ENCODE measurements around the gene SMIM10.
"Not testable (repeated sequence)": the region's sequence is repeated elsewhere in the genome, so short reads cannot be mapped to it uniquely, and the experiment has no call there.

Gene SMIM10

DNA sequence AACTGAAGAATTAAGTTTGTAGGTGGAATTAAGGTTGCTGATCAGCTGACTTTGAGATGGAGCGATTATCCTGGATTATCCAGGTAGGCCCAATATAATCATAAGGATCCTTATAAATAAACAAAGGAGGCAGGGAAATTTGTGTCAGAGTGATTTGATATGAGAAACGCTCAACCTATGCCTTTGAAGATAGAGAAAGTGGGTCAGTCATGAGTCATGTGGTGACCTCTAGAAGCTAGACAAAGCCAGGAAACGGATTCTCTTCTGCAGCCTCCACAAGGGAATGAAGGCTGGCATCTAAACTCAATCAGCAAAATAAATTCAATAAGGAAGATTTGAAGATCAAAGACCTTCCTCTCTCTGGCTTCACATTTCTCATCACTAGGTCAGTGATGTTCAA lies 41.5 kb upstream of the SMIM10 start:
- H3K79me2 ChIP-seq (ENCODE audit: insufficient read depth, low read length), result no peaks in the 10 kb centered on the region
- no peak overlapping the region for H3K4me2 ChIP-seq (ENCODE audit: low read depth, low read length, poor library complexity, severe bottlenecking)
- no peaks in the 10 kb centered on the region for H3K9me2 ChIP-seq (replicated peaks; ENCODE audit: low read depth, low read length)
- no peak for TF ChIP-seq EZH2phosphoT487 (IDR thresholded peaks at IDR 0.05; ENCODE audit: borderline replicate concordance)
- TF ChIP-seq, protein P1, sequence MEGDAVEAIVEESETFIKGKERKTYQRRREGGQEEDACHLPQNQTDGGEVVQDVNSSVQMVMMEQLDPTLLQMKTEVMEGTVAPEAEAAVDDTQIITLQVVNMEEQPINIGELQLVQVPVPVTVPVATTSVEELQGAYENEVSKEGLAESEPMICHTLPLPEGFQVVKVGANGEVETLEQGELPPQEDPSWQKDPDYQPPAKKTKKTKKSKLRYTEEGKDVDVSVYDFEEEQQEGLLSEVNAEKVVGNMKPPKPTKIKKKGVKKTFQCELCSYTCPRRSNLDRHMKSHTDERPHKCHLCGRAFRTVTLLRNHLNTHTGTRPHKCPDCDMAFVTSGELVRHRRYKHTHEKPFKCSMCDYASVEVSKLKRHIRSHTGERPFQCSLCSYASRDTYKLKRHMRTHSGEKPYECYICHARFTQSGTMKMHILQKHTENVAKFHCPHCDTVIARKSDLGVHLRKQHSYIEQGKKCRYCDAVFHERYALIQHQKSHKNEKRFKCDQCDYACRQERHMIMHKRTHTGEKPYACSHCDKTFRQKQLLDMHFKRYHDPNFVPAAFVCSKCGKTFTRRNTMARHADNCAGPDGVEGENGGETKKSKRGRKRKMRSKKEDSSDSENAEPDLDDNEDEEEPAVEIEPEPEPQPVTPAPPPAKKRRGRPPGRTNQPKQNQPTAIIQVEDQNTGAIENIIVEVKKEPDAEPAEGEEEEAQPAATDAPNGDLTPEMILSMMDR (conservative IDR thresholded peaks at IDR 0.05; ENCODE audit: low read length), result no peak
- H3K9me3 ChIP-seq (ENCODE audit: insufficient read depth, low read depth, low read length), result no peaks in the 10 kb centered on the region
- H3F3A ChIP-seq (ENCODE audit: low read depth), result no peaks in the 10 kb centered on the region
- H3K27me3 ChIP-seq (ENCODE audit: insufficient read depth, low read length, poor library complexity, severe bottlenecking), result no peaks in the 10 kb centered on the region
- no peaks in the 10 kb centered on the region for H3K4me1 ChIP-seq (ENCODE audit: insufficient read depth, low read length, poor library complexity, severe bottlenecking)
- H3K4me3 ChIP-seq (ENCODE audit: low read length, poor library complexity, severe bottlenecking), result no peak overlapping the region
- H3K9ac ChIP-seq (ENCODE audit: low read depth, low read length, poor library complexity, severe bottlenecking), result no peak overlapping the region
- no peaks in the 10 kb centered on the region for H4K20me1 ChIP-seq (ENCODE audit: insufficient read depth, low read length, poor library complexity, severe bottlenecking)
- no peaks in the 10 kb centered on the region for H3K36me3 ChIP-seq (ENCODE audit: insufficient read depth, low read length)
- H2AFZ ChIP-seq (ENCODE audit: low read length), result no peak overlapping the region

DNA sequence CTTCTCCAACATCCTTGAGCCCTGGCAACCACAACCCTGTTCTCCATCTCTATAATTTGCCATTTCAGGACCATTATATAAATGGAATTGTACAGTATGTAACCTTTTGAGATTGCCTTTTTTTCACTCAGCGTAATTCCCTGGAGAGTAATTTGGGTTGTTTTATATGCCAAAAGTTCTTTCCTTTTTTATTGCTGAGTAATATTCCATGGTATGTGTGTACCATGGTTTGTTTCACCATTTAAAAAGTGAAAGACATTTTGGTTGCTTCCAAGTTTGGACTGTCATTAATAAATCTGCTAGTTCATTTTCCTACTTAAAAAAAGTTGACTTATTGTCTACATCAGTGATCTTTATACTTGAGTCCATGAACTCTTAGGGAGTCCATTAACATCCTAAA lies 33.0 kb upstream of the SMIM10 start:
- no peak overlapping the region for H3K9ac ChIP-seq (ENCODE audit: low read depth, low read length, poor library complexity, severe bottlenecking)
- H4K20me1 ChIP-seq (ENCODE audit: insufficient read depth, low read length, poor library complexity, severe bottlenecking), result no peaks in the 10 kb centered on the region
- H3K79me2 ChIP-seq (ENCODE audit: insufficient read depth, low read length), result no peaks in the 10 kb centered on the region
- no peaks in the 10 kb centered on the region for H3K4me1 ChIP-seq (ENCODE audit: insufficient read depth, low read length, poor library complexity, severe bottlenecking)
- H3F3A ChIP-seq (ENCODE audit: low read depth), result no peaks in the 10 kb centered on the region
- no peak overlapping the region for H3K4me2 ChIP-seq (ENCODE audit: low read depth, low read length, poor library complexity, severe bottlenecking)
- no peaks in the 10 kb centered on the region for H3K9me2 ChIP-seq (replicated peaks; ENCODE audit: low read depth, low read length)
- H3K9me3 ChIP-seq (ENCODE audit: insufficient read depth, low read depth, low read length), result no peaks in the 10 kb centered on the region
- H3K4me3 ChIP-seq (ENCODE audit: low read length, poor library complexity, severe bottlenecking), result no peak overlapping the region
- H2AFZ ChIP-seq (ENCODE audit: low read length), result no peak overlapping the region
- TF ChIP-seq EZH2phosphoT487 (IDR thresholded peaks at IDR 0.05; ENCODE audit: borderline replicate concordance), result no peak
- TF ChIP-seq, protein P1 (conservative IDR thresholded peaks at IDR 0.05; ENCODE audit: low read length), result no peak
- H3K36me3 ChIP-seq (ENCODE audit: insufficient read depth, low read length), result no peaks in the 10 kb centered on the region
- no peaks in the 10 kb centered on the region for H3K27me3 ChIP-seq (ENCODE audit: insufficient read depth, low read length, poor library complexity, severe bottlenecking)

DNA sequence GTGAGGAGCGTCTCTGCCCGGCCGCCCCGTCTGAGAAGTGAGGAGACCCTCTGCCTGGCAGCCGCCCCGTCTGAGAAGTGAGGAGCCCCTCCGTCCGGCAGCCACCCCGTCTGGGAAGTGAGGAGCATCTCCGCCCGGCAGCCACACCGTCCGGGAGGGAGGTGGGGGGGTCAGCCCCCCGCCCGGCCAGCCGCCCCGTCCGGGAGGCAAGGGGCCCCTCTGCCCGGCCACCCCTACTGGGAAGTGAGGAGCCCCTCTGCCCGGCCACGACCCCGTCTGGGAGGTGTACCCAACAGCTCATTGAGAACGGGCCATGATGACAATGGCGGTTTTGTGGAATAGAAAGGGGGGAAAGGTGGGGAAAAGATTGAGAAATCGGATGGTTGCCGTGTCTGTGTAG lies 30.4 kb upstream of the SMIM10 start:
- not testable (repeated sequence) for H3K4me1 ChIP-seq (ENCODE audit: insufficient read depth, low read length, poor library complexity, severe bottlenecking); H2AFZ ChIP-seq (ENCODE audit: low read length); H4K20me1 ChIP-seq (ENCODE audit: insufficient read depth, low read length, poor library complexity, severe bottlenecking); H3K9me3 ChIP-seq (ENCODE audit: insufficient read depth, low read depth, low read length); H3K4me3 ChIP-seq (ENCODE audit: low read length, poor library complexity, severe bottlenecking); H3K36me3 ChIP-seq (ENCODE audit: insufficient read depth, low read length); H3K27me3 ChIP-seq (ENCODE audit: insufficient read depth, low read length, poor library complexity, severe bottlenecking); H3K4me2 ChIP-seq (ENCODE audit: low read depth, low read length, poor library complexity, severe bottlenecking); H3K9ac ChIP-seq (ENCODE audit: low read depth, low read length, poor library complexity, severe bottlenecking); H3K79me2 ChIP-seq (ENCODE audit: insufficient read depth, low read length); H3F3A ChIP-seq (ENCODE audit: low read depth); H3K9me2 ChIP-seq (replicated peaks; ENCODE audit: low read depth, low read length)

DNA sequence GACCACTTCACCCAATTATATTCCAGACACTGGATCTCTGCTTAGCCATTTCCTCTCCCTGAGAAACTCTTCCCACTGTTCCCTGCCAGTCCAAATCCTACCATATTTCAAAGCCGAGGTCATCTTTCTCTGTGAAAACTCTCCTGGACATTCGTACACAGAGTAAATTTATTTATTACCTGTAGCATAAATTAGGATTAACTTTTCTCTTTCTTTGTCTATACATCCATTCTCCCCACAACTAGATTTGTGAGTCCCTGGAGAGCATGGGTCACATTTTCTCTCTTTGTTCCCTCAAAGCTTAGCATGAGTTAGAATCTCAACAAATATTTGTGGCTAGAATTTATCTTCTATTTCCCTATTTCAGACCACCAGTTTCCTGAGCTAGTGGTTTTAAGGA lies 27.8 kb upstream of the SMIM10 start:
- no peaks in the 10 kb centered on the region for H3K9me2 ChIP-seq (replicated peaks; ENCODE audit: low read depth, low read length)
- H2AFZ ChIP-seq (ENCODE audit: low read length), result no peak overlapping the region
- H3K4me2 ChIP-seq (ENCODE audit: low read depth, low read length, poor library complexity, severe bottlenecking), result no peak overlapping the region
- H3K9ac ChIP-seq (ENCODE audit: low read depth, low read length, poor library complexity, severe bottlenecking), result no peak overlapping the region
- H4K20me1 ChIP-seq (ENCODE audit: insufficient read depth, low read length, poor library complexity, severe bottlenecking), result no peaks in the 10 kb centered on the region
- no peaks in the 10 kb centered on the region for H3F3A ChIP-seq (ENCODE audit: low read depth)
- H3K4me1 ChIP-seq (ENCODE audit: insufficient read depth, low read length, poor library complexity, severe bottlenecking), result no peaks in the 10 kb centered on the region
- no peak for TF ChIP-seq EZH2phosphoT487 (IDR thresholded peaks at IDR 0.05; ENCODE audit: borderline replicate concordance)
- TF ChIP-seq, protein P1 (conservative IDR thresholded peaks at IDR 0.05; ENCODE audit: low read length), result no peak
- H3K36me3 ChIP-seq (ENCODE audit: insufficient read depth, low read length), result no peaks in the 10 kb centered on the region
- H3K4me3 ChIP-seq (ENCODE audit: low read length, poor library complexity, severe bottlenecking), result no peak overlapping the region
- no peaks in the 10 kb centered on the region for H3K27me3 ChIP-seq (ENCODE audit: insufficient read depth, low read length, poor library complexity, severe bottlenecking)
- H3K79me2 ChIP-seq (ENCODE audit: insufficient read depth, low read length), result no peaks in the 10 kb centered on the region
- no peaks in the 10 kb centered on the region for H3K9me3 ChIP-seq (ENCODE audit: insufficient read depth, low read depth, low read length)

Data from Loucy (cell line).